Neural crest cell (in vitro differentiated cells): ENCODE data around the gene NPIPB5. TPM values are rescaled to one million over a fixed set of nuclear protein-coding genes. Genes with fewer than 3 reads are reported as not detected.
"Not testable (repeated sequence)": the region's sequence is repeated elsewhere in the genome, so short reads cannot be mapped to it uniquely, and the experiment has no call there.

Experiments used
- DNase-seq: peaks from one replicate; pipeline ENCODE4 v3.0.0; 2021; ENCODE audit warnings: low read depth, mixed read lengths, low spot score
- H3K27ac Mint-ChIP-seq: one replicate; pipeline ENCODE4 v1.8.0; 2021; ENCODE audit warnings: mild to moderate bottlenecking, mixed read lengths; ENCODE audit not compliant: unreplicated experiment
- H3K27me3 Mint-ChIP-seq: 2 replicates; pipeline ENCODE4 v1.8.0; 2021; ENCODE audit warnings: low read depth, mild to moderate bottlenecking, mixed read lengths
- H3K36me3 Mint-ChIP-seq: 2 replicates; pipeline ENCODE4 v1.8.0; 2021; ENCODE audit warnings: low read depth, mild to moderate bottlenecking, mixed read lengths
- H3K4me1 Mint-ChIP-seq: 2 replicates; pipeline ENCODE4 v1.8.0; 2021; ENCODE audit warnings: mixed read lengths
- H3K4me3 Mint-ChIP-seq: one replicate; pipeline ENCODE4 v1.8.0; 2021; ENCODE audit warnings: mild to moderate bottlenecking, mixed read lengths
- H3K9me3 Mint-ChIP-seq: 2 replicates; pipeline ENCODE4 v1.8.0; 2021; ENCODE audit warnings: mixed read lengths
- long read RNA-seq: library from polyadenylated mRNA; unstranded; transcript quantifications from one replicate; pipeline ENCODE4 v2.0.0, GENCODE V29; 2020
- total RNA-seq: library from RNA; stranded (reverse); gene quantifications from 2 replicates; pipeline ENCODE4 v1.2.1, GENCODE V29; 2021

The NPIPB5 gene
- total RNA-seq: 142 and 159 TPM in 2 replicates
- long read RNA-seq, partial matches to known transcripts: 1 of 2 reads
- long read RNA-seq, other reads (novel, unspliced or antisense): 1 of 2 reads

GRCh38 chr16:22510591-22510990 is at the start of gene NPIPB5:
TSS of gene NPIPB5 (plus strand) at chr16:22510891. CDS start at chr16:22513802, 2,911 bp downstream.
- DNase-seq, H3K36me3 Mint-ChIP-seq, H3K27ac Mint-ChIP-seq, H3K4me3 Mint-ChIP-seq, H3K4me1 Mint-ChIP-seq, H3K9me3 Mint-ChIP-seq, H3K27me3 Mint-ChIP-seq: not testable (repeated sequence)

GRCh38 chr16:22468846-22469245 is 41.8 kb upstream of the NPIPB5 start:
- not testable (repeated sequence) for H3K4me3 Mint-ChIP-seq, H3K4me1 Mint-ChIP-seq, H3K27me3 Mint-ChIP-seq, H3K9me3 Mint-ChIP-seq, H3K36me3 Mint-ChIP-seq, H3K27ac Mint-ChIP-seq, DNase-seq

DNA sequence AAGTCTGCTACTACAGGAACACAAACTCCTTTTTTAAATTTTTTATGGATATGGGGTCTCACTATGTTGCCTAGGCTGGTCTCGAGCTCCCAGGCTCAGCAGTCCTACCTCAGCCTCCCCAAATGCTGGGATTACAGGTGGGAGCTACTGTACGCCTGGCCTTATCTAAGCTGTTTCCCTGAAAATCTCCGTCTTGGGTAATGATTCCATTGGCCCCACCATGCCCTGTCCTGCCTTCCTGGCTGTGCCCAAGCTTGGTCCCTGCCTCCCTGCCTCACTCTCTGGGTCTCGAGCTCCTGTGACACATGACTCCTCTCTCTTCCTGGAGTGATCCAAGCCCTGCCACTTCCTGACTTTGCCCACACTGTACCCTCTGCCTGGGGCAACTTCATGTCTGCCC is 27.3 kb downstream of the NPIPB5 start:
- DNase-seq, H3K27ac Mint-ChIP-seq, H3K4me3 Mint-ChIP-seq, H3K9me3 Mint-ChIP-seq, H3K27me3 Mint-ChIP-seq, H3K4me1 Mint-ChIP-seq, H3K36me3 Mint-ChIP-seq: not testable (repeated sequence)

- not testable (repeated sequence) for H3K9me3 Mint-ChIP-seq, H3K27ac Mint-ChIP-seq, H3K36me3 Mint-ChIP-seq, H3K4me3 Mint-ChIP-seq, DNase-seq, H3K27me3 Mint-ChIP-seq, H3K4me1 Mint-ChIP-seq
These were observed 34.1 kb downstream of the NPIPB5 start for GRCh38 chr16:22544809-22545208.

DNA sequence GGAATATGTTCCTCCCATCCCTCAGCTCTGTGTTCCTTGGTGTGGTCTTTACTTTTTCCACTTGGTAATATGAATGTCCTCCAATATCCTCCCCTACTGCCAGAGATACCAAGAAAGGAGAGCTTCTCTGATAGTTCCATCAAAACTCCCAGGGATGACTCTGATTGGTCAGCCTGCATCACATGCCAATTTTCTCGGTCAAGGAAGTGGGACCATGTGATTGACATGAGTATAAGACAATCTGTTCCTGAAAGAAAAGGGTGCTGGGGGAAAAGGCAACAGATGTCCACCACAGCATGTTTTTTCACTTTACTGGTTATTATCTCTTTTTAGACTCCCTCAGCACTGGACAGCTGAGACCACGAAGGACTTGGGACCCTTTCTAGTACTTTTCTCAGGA is 35.9 kb downstream of the NPIPB5 start:
- not testable (repeated sequence) for H3K27ac Mint-ChIP-seq, H3K4me1 Mint-ChIP-seq, H3K27me3 Mint-ChIP-seq, DNase-seq, H3K36me3 Mint-ChIP-seq, H3K9me3 Mint-ChIP-seq, H3K4me3 Mint-ChIP-seq

DNA sequence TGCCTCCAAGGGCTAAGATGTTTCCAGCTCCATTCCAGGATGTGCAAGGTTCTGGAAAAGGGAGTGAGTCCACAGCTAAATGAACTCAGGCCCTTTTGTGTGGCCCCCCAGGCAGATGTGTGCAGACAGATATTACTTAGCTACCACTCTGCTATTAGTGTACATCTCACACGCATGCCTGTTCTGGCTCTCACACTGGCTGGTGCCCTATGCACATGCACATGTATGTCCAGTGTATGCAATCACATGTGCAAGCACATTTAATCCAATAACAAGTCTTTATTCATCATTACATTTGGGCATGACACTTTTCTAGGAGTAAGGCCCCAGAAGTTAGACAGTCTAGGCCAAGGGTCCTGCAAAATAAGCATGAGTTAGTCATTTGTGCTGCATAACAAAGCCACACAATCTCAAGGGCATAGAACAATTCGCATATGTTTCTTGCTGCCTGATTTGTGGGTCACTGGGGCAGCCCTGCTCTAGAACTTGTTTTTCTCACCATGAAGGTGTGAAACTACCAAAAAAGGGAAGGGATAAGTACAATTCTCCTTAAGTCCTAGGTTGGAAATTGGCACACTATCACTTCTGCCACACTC is 36.6 kb downstream of the NPIPB5 start:
- not testable (repeated sequence) for H3K27me3 Mint-ChIP-seq, H3K9me3 Mint-ChIP-seq, H3K4me1 Mint-ChIP-seq, H3K27ac Mint-ChIP-seq, H3K36me3 Mint-ChIP-seq, H3K4me3 Mint-ChIP-seq, DNase-seq

GRCh38 chr16:22549853-22550252 is 39.2 kb downstream of the NPIPB5 start:
- H3K27ac Mint-ChIP-seq, H3K9me3 Mint-ChIP-seq, H3K27me3 Mint-ChIP-seq, H3K4me1 Mint-ChIP-seq, DNase-seq, H3K36me3 Mint-ChIP-seq, H3K4me3 Mint-ChIP-seq: not testable (repeated sequence)

DNA sequence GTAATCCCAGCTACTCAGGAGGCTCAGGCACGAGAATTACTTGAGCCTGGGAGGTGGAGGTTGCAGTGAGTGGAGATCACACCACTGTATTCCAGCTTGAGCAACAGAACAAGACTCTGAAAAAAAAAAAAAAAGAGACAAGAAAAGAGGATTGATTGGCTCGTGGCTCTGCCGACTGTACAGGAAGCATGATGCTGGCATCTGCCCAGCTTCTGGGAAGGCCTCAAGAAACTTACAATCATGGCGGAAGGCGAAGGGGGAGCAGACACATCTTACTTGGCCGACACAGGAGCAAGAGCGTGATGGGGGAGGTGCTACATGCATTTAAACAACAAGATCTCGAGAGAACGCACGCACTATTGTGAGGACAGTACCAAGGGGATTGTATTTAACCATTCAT is 40.5 kb downstream of the NPIPB5 start:
- H3K36me3 Mint-ChIP-seq, H3K27me3 Mint-ChIP-seq: not testable (repeated sequence)

DNA sequence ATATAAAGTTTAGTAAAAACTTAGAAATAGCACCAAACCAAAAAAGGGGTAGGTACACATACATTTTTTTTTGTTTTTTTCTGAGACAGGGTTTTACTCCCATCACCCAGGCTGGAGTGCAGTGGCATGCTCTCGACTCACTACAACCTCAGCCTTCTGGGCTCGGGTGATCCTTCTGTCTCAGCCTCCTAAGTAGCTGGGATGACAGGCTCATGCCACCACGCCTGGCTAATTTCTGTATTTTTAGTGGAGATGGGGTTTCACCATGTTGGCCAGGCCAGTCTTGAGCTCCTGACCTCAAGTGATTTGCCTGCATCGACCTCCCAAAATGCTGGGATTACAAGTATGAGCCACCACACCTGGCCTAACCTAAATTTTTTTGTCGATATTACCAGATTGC is 41.0 kb downstream of the NPIPB5 start:
- not testable (repeated sequence) for H3K27me3 Mint-ChIP-seq, H3K27ac Mint-ChIP-seq, H3K4me3 Mint-ChIP-seq, DNase-seq, H3K9me3 Mint-ChIP-seq, H3K4me1 Mint-ChIP-seq, H3K36me3 Mint-ChIP-seq

More for the DNA sequence above, 40.5 kb downstream of the NPIPB5 start:
- not testable (repeated sequence) for H3K27ac Mint-ChIP-seq, DNase-seq, H3K9me3 Mint-ChIP-seq, H3K4me3 Mint-ChIP-seq, H3K4me1 Mint-ChIP-seq

- DNase-seq, H3K27me3 Mint-ChIP-seq, H3K9me3 Mint-ChIP-seq, H3K36me3 Mint-ChIP-seq, H3K27ac Mint-ChIP-seq, H3K4me1 Mint-ChIP-seq, H3K4me3 Mint-ChIP-seq: not testable (repeated sequence)
These were observed 46.1 kb downstream of the NPIPB5 start for GRCh38 chr16:22556759-22557158.

Other genes starting within 250 kb of the NPIPB5 start
- 68.0 and 73.5 TPM in 2 replicates for gene POLR3E, start 213.5 kb upstream of the NPIPB5 start, total RNA-seq
- 16.1 and 17.5 TPM in 2 replicates for gene CDR2, start 136.3 kb upstream of the NPIPB5 start, total RNA-seq